ENCODE measurements around the gene PKP4.

The PKP4 gene

DNA sequence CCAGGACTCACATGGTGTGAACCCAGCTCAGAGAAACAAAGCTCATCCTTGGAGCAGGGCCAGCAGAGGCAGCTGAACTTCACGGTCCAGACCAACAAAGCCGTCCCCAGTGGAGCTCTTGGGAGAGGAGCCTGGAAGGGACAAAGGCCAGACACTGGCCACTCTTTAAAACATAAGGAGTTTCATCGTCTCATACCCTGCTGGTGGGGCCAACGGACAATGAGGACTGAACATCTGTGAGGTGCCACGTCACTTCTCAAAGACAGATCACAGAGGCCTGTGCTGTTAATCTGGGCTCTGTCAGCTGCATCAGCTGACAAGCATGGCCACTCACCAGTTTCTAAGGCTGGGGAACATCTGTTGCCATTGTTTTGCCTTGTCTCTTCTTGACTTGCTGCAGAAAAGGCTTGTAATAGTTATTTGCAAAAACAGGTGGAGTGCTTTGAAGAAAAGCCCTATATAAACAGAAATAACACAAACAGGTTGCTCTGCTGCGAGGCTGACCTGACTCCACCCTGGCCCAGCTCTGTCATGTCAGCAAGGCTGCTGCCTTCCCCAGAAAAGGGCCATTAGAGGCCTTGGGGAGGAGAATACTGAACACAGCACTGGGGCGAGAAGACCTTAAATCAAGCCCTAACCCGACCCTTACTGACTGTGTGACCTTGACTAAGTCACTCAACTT, 270.3 kb downstream of the PKP4 start:
- Histone ChIP-seq H3K79me2 (ENCODE audit: insufficient read depth, low read length) (no peaks in the 10 kb centered on the region), H3F3A (ENCODE audit: insufficient read depth, low read length) (no peaks in the 10 kb centered on the region), H3K27ac (ENCODE audit: low read depth, low read length, poor library complexity, severe bottlenecking) (no peak overlapping the region), H2AFZ (ENCODE audit: low read length) (no peak overlapping the region), H3K9me3 (ENCODE audit: low read length) (no peaks in the 10 kb centered on the region), H3K4me1 (ENCODE audit: insufficient read depth, low read length, severe bottlenecking) (no peaks in the 10 kb centered on the region), H4K20me1 (ENCODE audit: insufficient read depth, low read length) (no peaks in the 10 kb centered on the region), H3K36me3 (ENCODE audit: insufficient read depth, low read length) (no peaks in the 10 kb centered on the region), H3K27me3 (ENCODE audit: insufficient read depth, low read length) (no peaks in the 10 kb centered on the region), H3K9me2 (ENCODE audit: low read depth, low read length) (no peaks in the 10 kb centered on the region), H3K4me2 (ENCODE audit: low read length) (no peak overlapping the region), H3K4me3 (ENCODE audit: low read depth, low read length, poor library complexity, severe bottlenecking) (no peak overlapping the region), H3K9ac (ENCODE audit: low read length) (no peak overlapping the region)
- TF ChIP-seq EZH2 (IDR thresholded peaks at IDR 0.05; ENCODE audit: borderline replicate concordance, low read length): no peak
- TF ChIP-seq, protein P1, sequence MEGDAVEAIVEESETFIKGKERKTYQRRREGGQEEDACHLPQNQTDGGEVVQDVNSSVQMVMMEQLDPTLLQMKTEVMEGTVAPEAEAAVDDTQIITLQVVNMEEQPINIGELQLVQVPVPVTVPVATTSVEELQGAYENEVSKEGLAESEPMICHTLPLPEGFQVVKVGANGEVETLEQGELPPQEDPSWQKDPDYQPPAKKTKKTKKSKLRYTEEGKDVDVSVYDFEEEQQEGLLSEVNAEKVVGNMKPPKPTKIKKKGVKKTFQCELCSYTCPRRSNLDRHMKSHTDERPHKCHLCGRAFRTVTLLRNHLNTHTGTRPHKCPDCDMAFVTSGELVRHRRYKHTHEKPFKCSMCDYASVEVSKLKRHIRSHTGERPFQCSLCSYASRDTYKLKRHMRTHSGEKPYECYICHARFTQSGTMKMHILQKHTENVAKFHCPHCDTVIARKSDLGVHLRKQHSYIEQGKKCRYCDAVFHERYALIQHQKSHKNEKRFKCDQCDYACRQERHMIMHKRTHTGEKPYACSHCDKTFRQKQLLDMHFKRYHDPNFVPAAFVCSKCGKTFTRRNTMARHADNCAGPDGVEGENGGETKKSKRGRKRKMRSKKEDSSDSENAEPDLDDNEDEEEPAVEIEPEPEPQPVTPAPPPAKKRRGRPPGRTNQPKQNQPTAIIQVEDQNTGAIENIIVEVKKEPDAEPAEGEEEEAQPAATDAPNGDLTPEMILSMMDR (IDR thresholded peaks at IDR 0.05; ENCODE audit: low read length): no peak

GRCh38 chr2:158728422-158728821, 271.7 kb downstream of the PKP4 start:
- Histone ChIP-seq H3K36me3 (ENCODE audit: insufficient read depth, low read length) (no peaks in the 10 kb centered on the region), H3K4me2 (ENCODE audit: low read length) (no peak overlapping the region)
- no peak for TF ChIP-seq EZH2 (IDR thresholded peaks at IDR 0.05; ENCODE audit: borderline replicate concordance, low read length)
- TF ChIP-seq, protein P1 (IDR thresholded peaks at IDR 0.05; ENCODE audit: low read length): no peak

GRCh38 chr2:158729451-158729850, 272.7 kb downstream of the PKP4 start:
- H3K4me2 ChIP-seq (ENCODE audit: low read length): no peak overlapping the region
- no peaks in the 10 kb centered on the region for H3F3A ChIP-seq (ENCODE audit: insufficient read depth, low read length)
- no peaks in the 10 kb centered on the region for H3K9me2 ChIP-seq (ENCODE audit: low read depth, low read length)
- no peak overlapping the region for H2AFZ ChIP-seq (ENCODE audit: low read length)
- H3K4me3 ChIP-seq (ENCODE audit: low read depth, low read length, poor library complexity, severe bottlenecking): no peak overlapping the region
- no peaks in the 10 kb centered on the region for H3K27me3 ChIP-seq (ENCODE audit: insufficient read depth, low read length)
- TF ChIP-seq, protein P1 (IDR thresholded peaks at IDR 0.05; ENCODE audit: low read length): no peak
- no peak for TF ChIP-seq EZH2 (IDR thresholded peaks at IDR 0.05; ENCODE audit: borderline replicate concordance, low read length)
- no peaks in the 10 kb centered on the region for H3K9me3 ChIP-seq (ENCODE audit: low read length)
- H3K79me2 ChIP-seq (ENCODE audit: insufficient read depth, low read length): no peaks in the 10 kb centered on the region
- no peaks in the 10 kb centered on the region for H3K36me3 ChIP-seq (ENCODE audit: insufficient read depth, low read length)
- H3K9ac ChIP-seq (ENCODE audit: low read length): no peak overlapping the region
- no peaks in the 10 kb centered on the region for H3K4me1 ChIP-seq (ENCODE audit: insufficient read depth, low read length, severe bottlenecking)
- no peak overlapping the region for H3K27ac ChIP-seq (ENCODE audit: low read depth, low read length, poor library complexity, severe bottlenecking)
- no peaks in the 10 kb centered on the region for H4K20me1 ChIP-seq (ENCODE audit: insufficient read depth, low read length)

More at GRCh38 chr2:158728422-158728821, 271.7 kb downstream of the PKP4 start:
- Histone ChIP-seq H3K9me2 (ENCODE audit: low read depth, low read length) (no peaks in the 10 kb centered on the region), H3F3A (ENCODE audit: insufficient read depth, low read length) (no peaks in the 10 kb centered on the region), H3K79me2 (ENCODE audit: insufficient read depth, low read length) (no peaks in the 10 kb centered on the region), H2AFZ (ENCODE audit: low read length) (no peak overlapping the region), H3K4me1 (ENCODE audit: insufficient read depth, low read length, severe bottlenecking) (no peaks in the 10 kb centered on the region), H3K9ac (ENCODE audit: low read length) (no peak overlapping the region), H3K27me3 (ENCODE audit: insufficient read depth, low read length) (no peaks in the 10 kb centered on the region), H3K9me3 (ENCODE audit: low read length) (no peaks in the 10 kb centered on the region), H3K4me3 (ENCODE audit: low read depth, low read length, poor library complexity, severe bottlenecking) (no peak overlapping the region), H3K27ac (ENCODE audit: low read depth, low read length, poor library complexity, severe bottlenecking) (no peak overlapping the region), H4K20me1 (ENCODE audit: insufficient read depth, low read length) (no peaks in the 10 kb centered on the region)
